Measurements from ENCODE around the gene PDE2A. TPM values are rescaled to one million over a fixed set of nuclear protein-coding genes. Genes with fewer than 3 reads are reported as not detected.

Gene PDE2A
- total RNA-seq, 1 experiment from 2014 or later = 9.6 TPM

DNA sequence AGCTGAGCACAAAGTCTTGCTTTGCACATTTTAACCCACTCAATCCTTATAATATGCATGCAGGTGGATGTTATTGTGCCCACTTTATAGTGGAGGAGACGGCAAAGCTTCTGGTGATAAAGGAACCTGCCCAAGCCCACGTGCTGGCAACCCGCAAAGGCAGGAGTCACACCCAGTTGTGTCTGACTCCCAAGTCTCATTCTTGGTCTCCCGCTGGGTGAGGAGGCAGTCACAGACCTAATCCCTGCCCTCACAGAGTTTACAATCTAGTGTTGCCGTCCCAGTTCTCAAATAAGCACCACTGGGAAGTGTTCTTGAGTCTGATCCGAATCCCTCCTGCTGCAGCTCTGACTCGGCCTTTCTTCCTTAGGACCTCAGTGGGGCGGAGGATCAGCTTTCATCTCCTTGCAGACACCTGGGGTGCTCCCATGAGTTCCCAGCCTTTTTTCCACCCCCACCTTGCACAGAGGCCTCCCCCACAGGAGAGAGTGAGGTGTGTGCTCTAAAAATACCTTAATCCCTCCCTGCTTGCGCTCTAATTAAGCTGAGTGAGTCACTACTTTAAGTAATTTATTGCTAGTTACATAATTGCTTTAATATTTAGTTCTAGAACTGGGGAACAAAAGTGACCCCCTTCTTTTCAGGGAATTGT lies 15.1 kb downstream of the PDE2A start:
- POLR2A ChIA-PET (ENCODE audit: unreplicated experiment) = interaction anchor here (0.6 kb wide), 1 partner anchor 25 kb away, joined by 3 read pairs; no protein-coding TSS in a partner anchor
- DNase-seq = no peak
- no peak for TF ChIP-seq EZH2 (IDR thresholded peaks at IDR 0.05; ENCODE audit: low read depth)
- TF ChIP-seq, protein P1, sequence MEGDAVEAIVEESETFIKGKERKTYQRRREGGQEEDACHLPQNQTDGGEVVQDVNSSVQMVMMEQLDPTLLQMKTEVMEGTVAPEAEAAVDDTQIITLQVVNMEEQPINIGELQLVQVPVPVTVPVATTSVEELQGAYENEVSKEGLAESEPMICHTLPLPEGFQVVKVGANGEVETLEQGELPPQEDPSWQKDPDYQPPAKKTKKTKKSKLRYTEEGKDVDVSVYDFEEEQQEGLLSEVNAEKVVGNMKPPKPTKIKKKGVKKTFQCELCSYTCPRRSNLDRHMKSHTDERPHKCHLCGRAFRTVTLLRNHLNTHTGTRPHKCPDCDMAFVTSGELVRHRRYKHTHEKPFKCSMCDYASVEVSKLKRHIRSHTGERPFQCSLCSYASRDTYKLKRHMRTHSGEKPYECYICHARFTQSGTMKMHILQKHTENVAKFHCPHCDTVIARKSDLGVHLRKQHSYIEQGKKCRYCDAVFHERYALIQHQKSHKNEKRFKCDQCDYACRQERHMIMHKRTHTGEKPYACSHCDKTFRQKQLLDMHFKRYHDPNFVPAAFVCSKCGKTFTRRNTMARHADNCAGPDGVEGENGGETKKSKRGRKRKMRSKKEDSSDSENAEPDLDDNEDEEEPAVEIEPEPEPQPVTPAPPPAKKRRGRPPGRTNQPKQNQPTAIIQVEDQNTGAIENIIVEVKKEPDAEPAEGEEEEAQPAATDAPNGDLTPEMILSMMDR (conservative IDR thresholded peaks at IDR 0.05) = no peak
- Histone ChIP-seq H3K9me2 (ENCODE audit: insufficient read depth) (no peaks in the 10 kb centered on the region), H3K27ac (no peak overlapping the region), H3K4me1 (replicated peaks; ENCODE audit: insufficient read depth) (no peaks in the 10 kb centered on the region), H3K27me3 (ENCODE audit: insufficient read depth, low read depth) (peaks cover 46% of the 10 kb centered on the region), H2AFZ (no peak overlapping the region), H3K36me3 (ENCODE audit: low read depth) (no peaks in the 10 kb centered on the region), H3K79me2 (ENCODE audit: low read depth) (no peaks in the 10 kb centered on the region), H4K20me1 (ENCODE audit: insufficient read depth) (no peaks in the 10 kb centered on the region; the same call in 1 of the 2 replicates), H3K4me2 (no peak overlapping the region), H3K4me3 (no peak overlapping the region), H3K9me3 (ENCODE audit: insufficient read depth, low read depth) (no peaks in the 10 kb centered on the region), H3F3A (ENCODE audit: insufficient read depth, low read depth) (no peaks in the 10 kb centered on the region)
- BruUV-seq (replicated peaks) = no TSS peak
- CTCF ChIA-PET = no interaction called here
- intact Hi-C loops (cut with micrococcal nuclease; ENCODE audit: unreplicated experiment) = no loop called here

DNA sequence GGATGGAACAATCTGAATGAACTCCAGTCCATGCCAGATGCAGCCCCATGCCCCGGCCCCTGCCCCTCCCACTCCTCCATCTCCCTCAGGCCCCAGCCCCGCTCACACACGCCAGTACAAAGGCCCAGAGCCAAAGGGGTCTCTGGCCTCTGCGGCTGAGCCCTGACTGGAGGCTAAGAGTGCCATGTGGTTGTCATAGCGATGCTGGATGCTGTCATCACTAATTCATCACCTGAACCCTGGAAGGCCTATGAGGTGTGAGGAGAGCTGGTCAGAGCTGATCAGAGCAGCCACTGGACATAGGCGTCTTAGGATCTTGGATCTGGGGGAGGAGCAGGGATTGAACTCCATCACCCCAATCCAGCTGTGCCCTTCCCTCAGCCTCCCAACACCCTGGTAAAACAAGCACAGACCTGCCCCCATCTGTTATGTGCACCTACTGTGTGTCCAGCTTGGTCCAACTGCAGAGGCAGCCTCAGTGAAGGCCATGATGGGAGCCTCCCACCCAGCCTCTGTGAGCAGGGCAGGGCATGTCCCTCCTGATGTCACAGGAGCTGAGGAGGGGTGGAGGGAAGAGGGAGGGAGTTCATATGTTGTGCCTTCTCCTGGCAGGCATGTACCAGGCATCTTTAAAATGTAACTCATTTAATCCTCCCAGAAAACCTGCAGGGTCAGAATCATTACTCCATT lies 16.7 kb downstream of the PDE2A start:
- Histone ChIP-seq H3K79me2 (ENCODE audit: low read depth) (no peaks in the 10 kb centered on the region), H3K27me3 (ENCODE audit: insufficient read depth, low read depth) (peaks cover 35% of the 10 kb centered on the region), H3K9me2 (ENCODE audit: insufficient read depth) (no peaks in the 10 kb centered on the region), H4K20me1 (ENCODE audit: insufficient read depth) (no peaks in the 10 kb centered on the region; the same call in 1 of the 2 replicates), H3F3A (ENCODE audit: insufficient read depth, low read depth) (no peaks in the 10 kb centered on the region), H3K9me3 (ENCODE audit: insufficient read depth, low read depth) (no peaks in the 10 kb centered on the region), H3K4me2 (no peak overlapping the region), H3K36me3 (ENCODE audit: low read depth) (no peaks in the 10 kb centered on the region), H3K27ac (no peak overlapping the region), H3K4me3 (no peak overlapping the region), H2AFZ (no peak overlapping the region), H3K4me1 (replicated peaks; ENCODE audit: insufficient read depth) (no peaks in the 10 kb centered on the region)
- TF ChIP-seq EZH2 (IDR thresholded peaks at IDR 0.05; ENCODE audit: low read depth) = no peak
- TF ChIP-seq, protein P1 (conservative IDR thresholded peaks at IDR 0.05) = no peak
- intact Hi-C loops (cut with micrococcal nuclease; ENCODE audit: unreplicated experiment) = no loop called here
- BruUV-seq (replicated peaks) = no TSS peak
- POLR2A ChIA-PET (ENCODE audit: unreplicated experiment) = interaction anchor here (0.6 kb wide), 1 partner anchor 537 kb away, joined by 4 read pairs; no protein-coding TSS in a partner anchor
- CTCF ChIA-PET = interaction anchor here (0.5 kb wide), 1 partner anchor 84 kb away, joined by 3 read pairs; no protein-coding TSS in a partner anchor
- DNase-seq = no peak

DNA sequence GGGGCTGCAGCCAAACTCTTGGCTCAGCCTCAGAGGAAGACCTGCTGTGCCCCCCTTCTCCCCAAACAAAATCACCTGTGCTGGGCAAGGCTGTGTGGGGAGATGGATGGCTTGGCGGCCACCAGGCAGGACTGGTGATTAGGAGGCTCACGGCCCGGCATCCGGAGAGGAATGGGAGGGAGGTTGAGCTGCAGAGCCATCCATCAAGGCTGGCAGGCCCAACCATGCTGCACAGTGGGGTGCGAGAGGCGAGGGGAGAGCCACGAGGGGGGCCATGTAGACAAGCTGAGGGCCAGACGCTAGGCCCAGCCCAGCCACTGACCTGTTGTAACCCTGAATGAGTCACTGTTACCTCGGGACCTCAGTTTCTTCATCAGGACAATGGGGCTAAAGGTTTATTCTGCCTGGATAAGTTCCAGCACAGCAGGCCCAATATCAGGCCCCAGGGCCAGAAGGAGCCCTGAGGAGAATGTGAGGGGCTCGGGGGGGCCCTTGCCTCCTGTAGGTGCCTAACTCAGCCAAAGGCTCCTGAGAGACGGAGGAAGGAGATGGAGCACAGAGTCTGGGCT lies 18.2 kb downstream of the PDE2A start:
- H2AFZ ChIP-seq = no peak overlapping the region
- DNase-seq = no peak
- no peaks in the 10 kb centered on the region; the same call in 1 of the 2 replicates for H4K20me1 ChIP-seq (ENCODE audit: insufficient read depth)
- H3K36me3 ChIP-seq (ENCODE audit: low read depth) = no peaks in the 10 kb centered on the region
- peaks cover 25% of the 10 kb centered on the region for H3K27me3 ChIP-seq (ENCODE audit: insufficient read depth, low read depth)
- H3K4me2 ChIP-seq = no peak overlapping the region
- ChIA-PET POLR2A (ENCODE audit: unreplicated experiment) (no interaction called here), CTCF (interaction anchor here (1.1 kb wide), 1 partner anchor 746 kb away, joined by 3 read pairs; no protein-coding TSS in a partner anchor)
- H3K9me2 ChIP-seq (ENCODE audit: insufficient read depth) = no peaks in the 10 kb centered on the region
- H3F3A ChIP-seq (ENCODE audit: insufficient read depth, low read depth) = no peaks in the 10 kb centered on the region
- no peaks in the 10 kb centered on the region for H3K4me1 ChIP-seq (replicated peaks; ENCODE audit: insufficient read depth)
- no peak overlapping the region for H3K27ac ChIP-seq
- TF ChIP-seq, protein P1 (conservative IDR thresholded peaks at IDR 0.05) = no peak
- TF ChIP-seq EZH2 (IDR thresholded peaks at IDR 0.05; ENCODE audit: low read depth) = no peak
- H3K9me3 ChIP-seq (ENCODE audit: insufficient read depth, low read depth) = no peaks in the 10 kb centered on the region
- H3K79me2 ChIP-seq (ENCODE audit: low read depth) = no peaks in the 10 kb centered on the region
- intact Hi-C loops (cut with micrococcal nuclease; ENCODE audit: unreplicated experiment) = no loop called here
- no TSS peak for BruUV-seq (replicated peaks)
- H3K4me3 ChIP-seq = no peak overlapping the region

Measured in PC-9 (cell line).